ENCODE results near the gene GSG1L. TPM values are rescaled to one million over a fixed set of nuclear protein-coding genes. Genes with fewer than 3 reads are reported as not detected.
"Not testable (repeated sequence)": the region's sequence is repeated elsewhere in the genome, so short reads cannot be mapped to it uniquely, and the experiment has no call there.

Gene GSG1L
- polyA plus RNA-seq, 4 donors, result 0.63 to 1.9 (median 0.65) TPM

GRCh38 chr16:27918755-27919154, 144.8 kb downstream of the GSG1L start:
- DNase-seq (ENCODE audit: low read depth in 4 of 4, low spot score in 3 of 4), result no peak

GRCh38 chr16:27917949-27918348, 145.6 kb downstream of the GSG1L start:
- DNase-seq (ENCODE audit: low read depth in 4 of 4, low spot score in 3 of 4), result no peak

GRCh38 chr16:27911486-27911885, 152.0 kb downstream of the GSG1L start:
- DNase-seq (ENCODE audit: low read depth in 4 of 4, low spot score in 3 of 4), result no peak

- no peak for DNase-seq (ENCODE audit: low read depth in 4 of 4, low spot score in 3 of 4)
Measured at GRCh38 chr16:27907457-27907972, 156.0 kb downstream of the GSG1L start.

- no peak for DNase-seq (ENCODE audit: low read depth in 4 of 4, low spot score in 3 of 4)
Measured at GRCh38 chr16:27906883-27907282, 156.6 kb downstream of the GSG1L start.

- DNase-seq (ENCODE audit: low read depth in 4 of 4, low spot score in 3 of 4), result no peak
Measured at GRCh38 chr16:27903046-27903655, 160.4 kb downstream of the GSG1L start.

GRCh38 chr16:27902551-27902950, 161.0 kb downstream of the GSG1L start:
- DNase-seq (ENCODE audit: low read depth in 4 of 4, low spot score in 3 of 4), result no peak

GRCh38 chr16:27901956-27902355, 161.6 kb downstream of the GSG1L start:
- DNase-seq (ENCODE audit: low read depth in 4 of 4, low spot score in 3 of 4), result no peak

GRCh38 chr16:27899736-27900135, 163.8 kb downstream of the GSG1L start:
- no peak for DNase-seq (ENCODE audit: low read depth in 4 of 4, low spot score in 3 of 4)

GRCh38 chr16:27894386-27894785, 169.1 kb downstream of the GSG1L start:
- DNase-seq (ENCODE audit: low read depth in 4 of 4, low spot score in 3 of 4), result no peak

GRCh38 chr16:27892879-27893278, 170.6 kb downstream of the GSG1L start:
- no peak for DNase-seq (ENCODE audit: low read depth in 4 of 4, low spot score in 3 of 4)

GRCh38 chr16:27890866-27891265, 172.6 kb downstream of the GSG1L start:
- DNase-seq (ENCODE audit: low read depth in 4 of 4, low spot score in 3 of 4), result no peak

- DNase-seq (ENCODE audit: low read depth in 4 of 4, low spot score in 3 of 4), result no peak
Measured at GRCh38 chr16:27890006-27890405, 173.5 kb downstream of the GSG1L start.

GRCh38 chr16:27883576-27883975, 179.9 kb downstream of the GSG1L start:
- no peak for DNase-seq (ENCODE audit: low read depth in 4 of 4, low spot score in 3 of 4)

GRCh38 chr16:27880287-27880686, 183.2 kb downstream of the GSG1L start:
- no peak for DNase-seq (ENCODE audit: low read depth in 4 of 4, low spot score in 3 of 4)

GRCh38 chr16:27879601-27880247, 183.8 kb downstream of the GSG1L start:
- DNase-seq (ENCODE audit: low read depth in 4 of 4, low spot score in 3 of 4), result no peak

- DNase-seq (ENCODE audit: low read depth in 4 of 4, low spot score in 3 of 4), result not testable (repeated sequence)
Measured at GRCh38 chr16:27872627-27873026, 190.9 kb downstream of the GSG1L start.

GRCh38 chr16:27870116-27870798, 193.3 kb downstream of the GSG1L start:
- no peak for DNase-seq (ENCODE audit: low read depth in 4 of 4, low spot score in 3 of 4)

- no peak for DNase-seq (ENCODE audit: low read depth in 4 of 4, low spot score in 3 of 4)
Measured at GRCh38 chr16:27869411-27869810, 194.1 kb downstream of the GSG1L start.

GRCh38 chr16:27868180-27868579, 195.3 kb downstream of the GSG1L start:
- no peak for DNase-seq (ENCODE audit: low read depth in 4 of 4, low spot score in 3 of 4)

Measured in left renal pelvis (tissue), 4 donors.